Coronary artery (tissue), 2 donors: Measurements from ENCODE around the gene TTBK1.

Source experiments
- DNase-seq: peaks from one replicate; pipeline ENCODE4 v3.0.0-alpha.2; 2017; ENCODE audit warnings: low spot score
- H3K27ac ChIP-seq, 2 donors: fragments of 200-600 bp; sonication (generic); one replicate each; pipeline ENCODE4 v1.5.1; 2016 to 2019
- H3K4me3 ChIP-seq: fragments of 200-600 bp; sonication (generic); 2 replicates; pipeline ENCODE4 v1.5.1; 2016; ENCODE audit warnings: mild to moderate bottlenecking, moderate library complexity
- CTCF ChIP-seq: fragments of 200-600 bp; sonication (generic); IDR thresholded peaks from one replicate; pipeline ENCODE4 v1.5.1; 2019; ENCODE audit warnings: antibody characterized with exemption

Gene TTBK1

GRCh38 chr6:43282636-43283513, 39.6 kb downstream of the TTBK1 start:
- H3K4me3 ChIP-seq, result no peak overlapping the region
- no peak for DNase-seq
- no peak for TF ChIP-seq CTCF
- H3K27ac ChIP-seq, result no peak overlapping the region

GRCh38 chr6:43283514-43283901, 40.2 kb downstream of the TTBK1 start:
- no peak for DNase-seq
- no peak overlapping the region for H3K27ac ChIP-seq
- H3K4me3 ChIP-seq, result no peak overlapping the region
- TF ChIP-seq CTCF, result no peak

- Histone ChIP-seq H3K27ac (no peak overlapping the region), H3K4me3 (no peak overlapping the region)
- no peak for DNase-seq
- TF ChIP-seq CTCF, result no peak
Observed at GRCh38 chr6:43283905-43284304, 40.6 kb downstream of the TTBK1 start.

GRCh38 chr6:43284991-43285781, 41.9 kb downstream of the TTBK1 start:
- H3K4me3 ChIP-seq, result no peak overlapping the region
- no peak for TF ChIP-seq CTCF
- H3K27ac ChIP-seq, result no peak overlapping the region
- DNase-seq, result no peak

GRCh38 chr6:43285832-43286231, 42.6 kb downstream of the TTBK1 start:
- TF ChIP-seq CTCF, result no peak
- H3K27ac ChIP-seq, result no peak overlapping the region
- no peak overlapping the region for H3K4me3 ChIP-seq
- no peak for DNase-seq

GRCh38 chr6:43286456-43286979, 43.2 kb downstream of the TTBK1 start:
- DNase-seq, result no peak
- TF ChIP-seq CTCF, result no peak
- Histone ChIP-seq H3K27ac (no peak overlapping the region), H3K4me3 (no peak overlapping the region)
